Small intestine (tissue), 7 donors: Measurements from ENCODE around the gene ACTN4. TPM values are rescaled to one million over a fixed set of nuclear protein-coding genes. Genes with fewer than 3 reads are reported as not detected.

Source experiments
- DNase-seq, 2 donors: peaks; one replicate each; pipeline versions ENCODE4 v3.0.0 to v3.0.0-alpha.2; 2013
- FAIRE-seq: peaks from 2 replicates; lab custom pipeline; 2012; peaks lifted over from hg19 to GRCh38; lab: Jason Lieb, UNC
- H3K27ac ChIP-seq, 3 donors: one replicate each; pipeline ENCODE4 v1.5.1; 2013; ENCODE audit warnings: low read length in 2 of 3, mild to moderate bottlenecking in 2 of 3, control low read depth in 1 of 3, inconsistent platforms in 1 of 3, low read depth in 1 of 3, moderate library complexity in 1 of 3
- H3K27me3 ChIP-seq, 3 donors: one replicate each; pipeline ENCODE4 v1.6.1; 2013; ENCODE audit warnings: low read length in 3 of 3, inconsistent platforms in 1 of 3; ENCODE audit not compliant: control insufficient read depth in 3 of 3, insufficient read depth in 3 of 3
- H3K36me3 ChIP-seq, 3 donors: one replicate each; pipeline ENCODE4 v1.6.1; 2013; ENCODE audit warnings: low read length in 3 of 3, inconsistent platforms in 1 of 3, low read depth in 1 of 3, mild to moderate bottlenecking in 1 of 3, moderate library complexity in 1 of 3; ENCODE audit not compliant: control insufficient read depth in 3 of 3, insufficient read depth in 2 of 3
- H3K4me1 ChIP-seq, 3 donors: one replicate each; pipeline ENCODE4 v1.6.1; 2013; ENCODE audit warnings: low read length in 2 of 3, inconsistent platforms in 1 of 3, low read depth in 1 of 3, mild to moderate bottlenecking in 1 of 3, moderate library complexity in 1 of 3; ENCODE audit not compliant: control insufficient read depth in 3 of 3, insufficient read depth in 2 of 3
- H3K4me3 ChIP-seq, 3 donors: one replicate each; pipeline ENCODE4 v1.5.1; 2013; ENCODE audit warnings: low read length in 3 of 3, control low read depth in 1 of 3, inconsistent platforms in 1 of 3, low read depth in 1 of 3, mild to moderate bottlenecking in 1 of 3, moderate library complexity in 1 of 3
- H3K9me3 ChIP-seq, 2 donors: one replicate each; pipeline ENCODE4 v1.6.1; 2013; ENCODE audit warnings: low read depth in 1 of 2, low read length in 1 of 2; ENCODE audit not compliant: control insufficient read depth in 2 of 2, insufficient read depth in 1 of 2
- WGBS, 3 donors: extraction: QIAGEN DNeasy Blood & Tissue Kit; methylation state at CpG; one replicate each; pipeline ENCODE4 v1.1.7; 2013; 5-methylcytosine and 5-hydroxymethylcytosine counted together
- polyA plus RNA-seq, 4 donors: library from polyadenylated mRNA; stranded (reverse) in 3 of 4; unstranded in 1 of 4; fragments of 200-250 nt in 3 of 4; fragments of 120-200 nt in 1 of 4; gene quantifications; one replicate each; pipeline versions ENCODE4 v1.2.1 to v1.2.3, GENCODE V29; 2013
- donor health status: healthy with polysubstance abuse.
- donor health status: control.
- donor health status: control.
- donor health status: Bipolar disorder and iron deficiency.
- donor health status: healthy.

Gene ACTN4
- polyA plus RNA-seq, 4 donors: 188 to 790 (median 308) TPM

- peaks cover under 1 to 41% (median 5%) of the 10 kb centered on the region in 3 donors for H3K36me3 ChIP-seq
- peak overlapping the region; percentile 62 to 84 (median 68) for H3K27ac ChIP-seq
- no peaks in the 10 kb centered on the region for H3K9me3 ChIP-seq
- H3K4me3 ChIP-seq: no peak overlapping the region
- 41 to 58% (median 49%) methylated on average over 4 of the region's 4 CpGs for WGBS, 3 donors
- FAIRE-seq (no peak), DNase-seq (peak; percentile 68 to 71)
- H3K4me1 ChIP-seq: peaks cover 6 to 43% (median 11%) of the 10 kb centered on the region in 3 donors
- no peaks in the 10 kb centered on the region for H3K27me3 ChIP-seq
Observed at GRCh38 chr19:38640368-38640767, 7.1 kb upstream of the ACTN4 start.

- FAIRE-seq: no peak
- WGBS, 3 donors: 87 to 96% (median 89%) methylated on average over 9 of the region's 9 CpGs
- peak overlapping the region in 2 of 3 donors; percentile 33 to 63 for H3K27ac ChIP-seq
- H3K4me1 ChIP-seq: peaks cover 6 to 31% (median 8%) of the 10 kb centered on the region in 3 donors
- no peak overlapping the region for H3K4me3 ChIP-seq
- no peaks in the 10 kb centered on the region for H3K9me3 ChIP-seq
- no peaks in the 10 kb centered on the region for H3K27me3 ChIP-seq
- H3K36me3 ChIP-seq: peaks cover 0 to 25% (median 0%) of the 10 kb centered on the region in 3 donors
- no peak for DNase-seq
Observed at GRCh38 chr19:38642176-38642575, 5.3 kb upstream of the ACTN4 start.

DNA sequence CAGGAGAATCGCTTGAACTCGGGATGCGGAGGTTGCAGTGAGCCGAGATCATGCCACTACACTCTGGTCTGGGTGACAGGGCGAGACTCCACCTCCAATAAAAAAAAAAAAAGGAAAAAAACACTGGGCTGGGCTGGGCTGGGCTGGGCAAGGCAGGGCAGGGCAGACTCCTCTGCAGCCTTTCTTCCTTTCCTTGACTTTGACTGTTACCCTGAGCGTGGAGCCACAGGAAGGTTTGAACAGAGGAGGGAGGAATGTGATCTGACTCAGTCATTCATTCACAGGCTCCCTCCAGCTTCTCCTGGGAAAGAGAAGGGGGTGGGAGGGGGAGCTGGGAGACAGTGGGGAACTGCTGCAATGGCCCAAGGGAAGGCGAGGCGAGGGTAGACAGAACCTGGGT, 2.7 kb upstream of the ACTN4 start:
- Histone ChIP-seq H3K27me3 (no peaks in the 10 kb centered on the region), H3K27ac (peak overlapping the region in 2 of 3 donors; percentile 74 to 83), H3K4me3 (no peak overlapping the region), H3K4me1 (peaks cover 6 to 25% (median 9%) of the 10 kb centered on the region in 3 donors), H3K9me3 (no peaks in the 10 kb centered on the region), H3K36me3 (peaks cover 0 to 13% (median 0%) of the 10 kb centered on the region in 3 donors)
- 57 to 80% (median 57%) methylated on average over 7 to 8 of the region's 8 CpGs for WGBS, 3 donors
- DNase-seq (peak; percentile 44 to 89), FAIRE-seq (no peak)

DNA sequence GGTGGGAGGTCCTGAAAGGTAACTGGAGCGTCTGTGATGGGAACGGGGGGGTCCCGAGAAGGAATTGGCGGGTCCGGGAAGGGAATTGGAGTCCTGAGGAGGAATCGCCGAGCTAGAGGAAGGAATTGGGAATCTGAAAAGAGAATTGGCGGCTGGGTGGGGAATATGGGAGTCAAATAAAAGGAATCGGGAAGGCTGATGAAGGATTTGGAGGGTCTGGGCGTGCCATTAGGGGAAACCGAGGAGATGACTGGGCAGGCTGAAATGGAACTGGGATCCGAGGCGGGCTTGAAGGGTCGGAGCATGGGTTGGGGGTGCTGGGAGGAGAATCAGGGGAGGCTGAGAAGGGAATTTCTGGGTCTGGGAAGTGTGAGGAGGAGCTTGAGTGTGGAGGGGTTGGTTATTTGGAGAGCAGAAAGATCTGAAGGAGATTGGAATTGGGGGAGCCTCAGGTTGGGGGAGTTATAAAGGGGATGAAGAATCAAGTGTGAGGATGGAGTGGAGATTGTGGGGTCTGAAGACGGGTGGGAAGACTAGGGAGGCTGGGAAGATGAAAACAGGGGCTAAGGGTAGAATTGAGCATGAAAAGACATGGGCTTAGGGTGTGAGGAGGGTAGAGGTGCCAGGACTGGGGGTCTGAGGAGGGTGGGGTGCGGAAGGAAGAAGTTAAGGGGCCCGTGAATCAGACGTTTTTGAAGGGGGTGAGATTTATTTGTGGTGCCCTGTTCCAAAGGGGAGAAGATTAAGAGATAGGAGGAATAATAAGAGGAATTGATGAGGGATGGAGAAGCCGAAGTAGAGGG, 718 bp downstream of the ACTN4 start:
- no peak for FAIRE-seq
- no peaks in the 10 kb centered on the region for H3K27me3 ChIP-seq
- peaks cover 0 to 28% (median 10%) of the 10 kb centered on the region in 3 donors for H3K4me1 ChIP-seq
- H3K4me3 ChIP-seq: peak overlapping the region; percentile 94 to 99 (median 97)
- peak overlapping the region; percentile 93 to 99 (median 97) for H3K27ac ChIP-seq
- 0 to 1% (median 0%) methylated on average over 19 of the region's 19 CpGs for WGBS, 3 donors
- peaks cover 0 to 26% (median 0%) of the 10 kb centered on the region in 3 donors for H3K36me3 ChIP-seq
- DNase-seq: peak in 1 of 2 donors; percentile 48
- H3K9me3 ChIP-seq: no peaks in the 10 kb centered on the region

GRCh38 chr19:38648769-38649304, 1.4 kb downstream of the ACTN4 start:
- peak overlapping the region; percentile 93 to 99 (median 97) for H3K27ac ChIP-seq
- WGBS, 3 donors: 1% methylated on average over 13 of the region's 13 CpGs
- peaks cover 0 to 26% (median 0%) of the 10 kb centered on the region in 3 donors for H3K36me3 ChIP-seq
- H3K4me3 ChIP-seq: peak overlapping the region; percentile 94 to 99 (median 97)
- DNase-seq (peak in 1 of 2 donors; percentile 56), FAIRE-seq (no peak)
- H3K4me1 ChIP-seq: peaks cover 0 to 35% (median 10%) of the 10 kb centered on the region in 3 donors
- no peaks in the 10 kb centered on the region for H3K9me3 ChIP-seq
- H3K27me3 ChIP-seq: no peaks in the 10 kb centered on the region

GRCh38 chr19:38649305-38650171, 2.1 kb downstream of the ACTN4 start:
- peaks cover 0 to 31% (median 0%) of the 10 kb centered on the region in 3 donors for H3K36me3 ChIP-seq
- peak overlapping the region; percentile 93 to 99 (median 97) for H3K27ac ChIP-seq
- H3K4me1 ChIP-seq: peaks cover 0 to 42% (median 11%) of the 10 kb centered on the region in 3 donors
- FAIRE-seq: no peak
- H3K4me3 ChIP-seq: peak overlapping the region; percentile 94 to 99 (median 97)
- H3K27me3 ChIP-seq: no peaks in the 10 kb centered on the region
- DNase-seq: peak; percentile 83 to 93
- 7 to 18% (median 14%) methylated on average over 15 of the region's 15 CpGs for WGBS, 3 donors
- no peaks in the 10 kb centered on the region for H3K9me3 ChIP-seq

DNA sequence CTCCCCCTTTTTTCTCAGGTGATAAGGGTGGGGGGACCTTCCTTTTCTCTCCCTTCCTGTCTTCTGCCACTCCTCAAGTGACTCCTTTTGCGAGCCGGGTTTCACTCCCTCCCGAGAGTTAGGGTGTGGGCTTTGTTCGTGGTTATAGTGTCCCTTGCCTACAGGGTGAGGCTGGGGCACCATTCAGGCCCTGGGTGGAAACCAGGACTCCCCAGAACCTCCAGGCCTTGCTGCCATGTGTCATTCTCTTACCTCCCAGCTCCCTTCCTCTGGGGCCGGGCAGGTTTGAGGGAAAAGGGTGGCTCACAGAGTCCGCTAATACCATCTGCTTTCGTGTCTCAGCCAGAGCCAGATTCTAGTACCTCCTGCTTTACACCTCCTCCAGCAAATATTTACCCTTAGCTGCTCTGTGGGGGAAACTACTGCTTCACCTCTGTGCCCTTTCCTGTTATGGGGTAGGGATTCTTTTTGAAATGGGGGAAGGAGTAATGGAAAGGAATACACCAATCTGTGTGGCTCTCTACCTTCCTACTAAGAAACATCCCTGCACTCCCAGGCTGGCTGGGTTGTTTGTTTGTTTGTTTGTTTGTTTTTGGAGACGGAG, 2.8 kb downstream of the ACTN4 start:
- peak overlapping the region; percentile 36 to 99 (median 94) for H3K4me3 ChIP-seq
- H3K9me3 ChIP-seq: no peaks in the 10 kb centered on the region
- no peaks in the 10 kb centered on the region for H3K27me3 ChIP-seq
- 0 to 25% (median 11%) methylated on average over 8 of the region's 8 CpGs for WGBS, 3 donors
- DNase-seq (peak in 1 of 2 donors; percentile 83), FAIRE-seq (no peak)
- H3K27ac ChIP-seq: peak overlapping the region; percentile 93 to 99 (median 97)
- H3K36me3 ChIP-seq: peaks cover 0 to 36% (median 0%) of the 10 kb centered on the region in 3 donors
- peaks cover 2 to 42% (median 18%) of the 10 kb centered on the region in 3 donors for H3K4me1 ChIP-seq
